GM18909 (cell line): ENCODE data around the gene RFX2.
"Not testable (repeated sequence)": the region's sequence is repeated elsewhere in the genome, so short reads cannot be mapped to it uniquely, and the experiment has no call there.

ENCODE experiments used
- ATAC-seq: cut with Tn5 transposase; IDR thresholded peaks from one replicate; pipeline ENCODE4 v1.9.1; 2021; ENCODE audit warnings: mild to moderate bottlenecking; ENCODE audit not compliant: unreplicated experiment, poor library complexity

RFX2 gene

GRCh38 chr19:6106643-6107294 is 3.5 kb downstream of the RFX2 start:
- not testable (repeated sequence) for ATAC-seq

- no peak for ATAC-seq
Observed at GRCh38 chr19:6105444-6105843, 4.9 kb downstream of the RFX2 start.

- ATAC-seq, result no peak
Observed at GRCh38 chr19:6103894-6104293, 6.4 kb downstream of the RFX2 start.

GRCh38 chr19:6103217-6103644 is 7.1 kb downstream of the RFX2 start:
- no peak for ATAC-seq

GRCh38 chr19:6101991-6102390 is 8.3 kb downstream of the RFX2 start:
- ATAC-seq, result no peak

- ATAC-seq, result no peak
Observed at GRCh38 chr19:6101291-6101825, 8.9 kb downstream of the RFX2 start.

GRCh38 chr19:6100284-6100915 is 9.9 kb downstream of the RFX2 start:
- ATAC-seq, result no peak

GRCh38 chr19:6099599-6099998 is 10.7 kb downstream of the RFX2 start:
- no peak for ATAC-seq

- ATAC-seq, result no peak
Observed at GRCh38 chr19:6099033-6099432, 11.3 kb downstream of the RFX2 start.

- no peak for ATAC-seq
Observed at GRCh38 chr19:6098574-6098973, 11.7 kb downstream of the RFX2 start.

GRCh38 chr19:6097911-6098310 is 12.4 kb downstream of the RFX2 start:
- ATAC-seq, result no peak

GRCh38 chr19:6095760-6096159 is 14.5 kb downstream of the RFX2 start:
- ATAC-seq, result no peak

- no peak for ATAC-seq
Observed at GRCh38 chr19:6092329-6093286, 17.7 kb downstream of the RFX2 start.

GRCh38 chr19:6091771-6092291 is 18.5 kb downstream of the RFX2 start:
- ATAC-seq, result no peak

GRCh38 chr19:6090634-6091033 is 19.7 kb downstream of the RFX2 start:
- no peak for ATAC-seq

GRCh38 chr19:6088602-6089049 is 21.7 kb downstream of the RFX2 start:
- no peak for ATAC-seq

- peak; percentile 62 for ATAC-seq
Observed at GRCh38 chr19:6087074-6087571, 23.2 kb downstream of the RFX2 start.

GRCh38 chr19:6086068-6086788 is 24.1 kb downstream of the RFX2 start:
- no peak for ATAC-seq

- ATAC-seq, result no peak
Observed at GRCh38 chr19:6084821-6085220, 25.5 kb downstream of the RFX2 start.

- ATAC-seq, result no peak
Observed at GRCh38 chr19:6079107-6079506, 31.2 kb downstream of the RFX2 start.
